Peyer's patch (tissue), 4 donors: ENCODE results near the gene PRICKLE4. TPM values are rescaled to one million over a fixed set of nuclear protein-coding genes. Genes with fewer than 3 reads are reported as not detected.

Source experiments
- DNase-seq, 3 donors: peaks; one replicate each; pipeline ENCODE4 v3.0.0-alpha.2; 2017 to 2019
- H3K27ac ChIP-seq, 4 donors: fragments of 200-600 bp; sonication (generic); one replicate each; pipeline ENCODE4 v1.5.1; 2016 to 2019
- H3K27me3 ChIP-seq, 2 donors: fragments of 200-600 bp; sonication (generic); one replicate each; pipeline ENCODE4 v1.5.1; 2019
- H3K36me3 ChIP-seq, 3 donors: fragments of 200-600 bp; sonication (generic); one replicate each; pipeline ENCODE4 v1.5.1; 2016 to 2019
- H3K4me1 ChIP-seq, 4 donors: fragments of 200-600 bp; sonication (generic); one replicate each; pipeline ENCODE4 v1.5.1; 2016 to 2019
- H3K4me3 ChIP-seq, 4 donors: fragments of 200-600 bp; sonication (generic); 1 replicate in 3 of 4; 2 replicates in 1 of 4; pipeline ENCODE4 v1.5.1; 2016 to 2019; ENCODE audit warnings: mild to moderate bottlenecking in 1 of 4
- H3K9me3 ChIP-seq, 4 donors: fragments of 200-600 bp; sonication (generic); one replicate each; pipeline ENCODE4 v1.5.1; 2016 to 2019; ENCODE audit warnings: mild to moderate bottlenecking in 1 of 4
- CTCF ChIP-seq, 6 experiments: fragments of 450-650 bp in 4 of 6; fragments of 200-600 bp in 2 of 6; sonication (generic) in 1 of 6; IDR thresholded peaks; one replicate each; pipeline ENCODE4 v1.5.1; 2017 to 2019; ENCODE audit warnings: antibody characterized with exemption in 6 of 6, mild to moderate bottlenecking in 3 of 6, moderate library complexity in 1 of 6
- POLR2A ChIP-seq, 2 donors: fragments of 450-650 bp; IDR thresholded peaks; one replicate each; pipeline ENCODE4 v1.5.1; 2017; ENCODE audit warnings: antibody characterized with exemption in 2 of 2, mild to moderate bottlenecking in 2 of 2, moderate library complexity in 2 of 2
- total RNA-seq, 4 donors: library from RNA; depleted of rRNA; stranded (reverse); fragments of >200 nt; gene quantifications; one replicate each; pipeline ENCODE4 v1.1.0, GENCODE V29; 2016

The PRICKLE4 gene
- total RNA-seq, 4 donors from 2014 or later, result 3.8 to 23.4 (median 16.8) TPM

DNA sequence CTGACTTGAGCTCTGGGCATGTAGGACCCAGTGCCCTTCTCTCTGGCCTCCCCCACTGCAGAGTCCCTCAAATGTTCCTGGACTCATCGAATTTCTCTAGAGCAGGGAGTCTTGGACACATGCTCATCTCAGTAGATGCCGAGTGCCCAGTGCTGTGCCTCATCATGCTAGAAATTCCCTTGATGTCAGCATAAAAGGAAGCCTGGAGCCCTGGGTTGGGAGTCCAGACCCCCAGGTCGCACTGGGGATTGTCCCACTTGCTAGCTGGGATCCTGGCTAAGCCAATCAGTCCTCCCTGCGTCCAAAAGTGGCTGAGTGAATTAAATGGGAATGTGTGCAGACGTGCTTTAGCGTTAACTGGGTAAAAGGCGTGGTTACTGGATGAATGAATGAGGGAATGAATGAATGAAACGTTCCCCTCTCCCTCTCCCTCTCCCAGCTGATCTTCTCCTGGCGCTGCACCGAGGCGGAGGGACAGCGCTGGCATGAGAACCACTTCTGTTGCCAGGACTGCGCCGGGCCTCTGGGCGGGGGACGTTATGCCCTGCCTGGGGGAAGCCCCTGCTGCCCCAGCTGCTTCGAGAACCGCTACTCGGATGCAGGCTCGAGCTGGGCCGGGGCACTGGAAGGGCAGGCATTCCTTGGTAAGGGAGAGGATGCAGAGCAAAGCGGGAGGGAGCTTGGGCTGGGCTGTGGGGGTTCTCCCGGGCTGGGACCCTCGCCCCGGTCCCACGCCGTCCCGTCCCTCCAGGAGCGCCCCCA is 5.3 kb downstream of the PRICKLE4 start:
- DNase-seq, result no peak
- peaks cover 0 to 26% (median 5%) of the 10 kb centered on the region in 4 donors for H3K4me1 ChIP-seq
- H3K36me3 ChIP-seq, result peaks cover 0 to 16% (median 0%) of the 10 kb centered on the region in 3 donors
- TF ChIP-seq POLR2A (IDR thresholded peaks at IDR 0.05) (no peak), CTCF (IDR thresholded peaks at IDR 0.05) (no peak)
- peak overlapping the region; percentile 76 to 89 (median 86) for H3K4me3 ChIP-seq
- H3K27me3 ChIP-seq, result no peaks in the 10 kb centered on the region
- H3K9me3 ChIP-seq, result no peaks in the 10 kb centered on the region
- H3K27ac ChIP-seq, result peak overlapping the region in 3 of 4 donors; percentile 95 to 98 (median 96)

DNA sequence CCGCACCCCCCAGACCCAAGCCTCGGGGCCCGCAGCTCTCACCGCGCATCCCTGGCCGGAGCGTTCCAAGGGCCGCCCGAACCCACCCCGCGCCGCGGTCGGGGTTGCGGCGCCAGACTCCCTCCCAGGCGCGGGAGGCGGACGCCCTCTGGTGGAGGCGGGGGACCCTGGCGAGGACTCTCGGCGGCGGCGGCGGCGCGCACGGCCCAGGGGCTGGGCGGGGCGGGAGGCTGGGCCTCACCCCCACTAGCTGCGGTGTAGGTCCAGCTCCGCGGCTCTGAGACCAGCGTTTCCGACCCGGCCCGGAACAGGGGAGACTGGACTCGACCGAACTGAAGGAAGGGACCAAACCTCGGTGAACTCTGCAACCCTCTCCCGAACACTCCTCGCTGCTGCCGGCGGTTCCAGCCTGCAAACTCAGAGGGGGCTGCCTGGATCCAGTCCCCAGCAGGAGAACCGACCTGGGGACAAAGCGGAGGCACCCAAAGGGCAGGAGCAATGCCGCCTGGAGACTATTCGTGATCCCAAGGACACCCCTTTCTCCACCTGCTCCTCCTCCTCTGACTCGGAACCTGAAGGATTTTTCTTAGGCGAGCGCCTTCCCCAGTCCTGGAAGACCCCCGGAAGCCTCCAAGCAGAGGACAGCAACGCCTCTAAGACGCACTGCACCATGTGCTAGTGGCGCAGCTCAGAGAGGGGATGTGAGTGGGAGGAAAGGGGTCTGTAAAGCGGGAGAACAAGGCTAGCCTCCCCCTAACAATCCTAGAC is 6.1 kb downstream of the PRICKLE4 start:
- peak; percentile 83 to 94 (median 93) for DNase-seq
- Histone ChIP-seq H3K27me3 (no peaks in the 10 kb centered on the region), H3K9me3 (no peaks in the 10 kb centered on the region), H3K4me1 (peaks cover 0 to 19% (median 5%) of the 10 kb centered on the region in 4 donors), H3K36me3 (peaks cover 0 to 24% (median 0%) of the 10 kb centered on the region in 3 donors), H3K4me3 (peak overlapping the region; percentile 76 to 89 (median 86)), H3K27ac (peak overlapping the region; percentile 87 to 98 (median 96))
- peak; percentile 33 to 52 for TF ChIP-seq POLR2A (IDR thresholded peaks at IDR 0.05)
- TF ChIP-seq CTCF (IDR thresholded peaks at IDR 0.05), result peak; percentile 81 to 97 (median 92)

DNA sequence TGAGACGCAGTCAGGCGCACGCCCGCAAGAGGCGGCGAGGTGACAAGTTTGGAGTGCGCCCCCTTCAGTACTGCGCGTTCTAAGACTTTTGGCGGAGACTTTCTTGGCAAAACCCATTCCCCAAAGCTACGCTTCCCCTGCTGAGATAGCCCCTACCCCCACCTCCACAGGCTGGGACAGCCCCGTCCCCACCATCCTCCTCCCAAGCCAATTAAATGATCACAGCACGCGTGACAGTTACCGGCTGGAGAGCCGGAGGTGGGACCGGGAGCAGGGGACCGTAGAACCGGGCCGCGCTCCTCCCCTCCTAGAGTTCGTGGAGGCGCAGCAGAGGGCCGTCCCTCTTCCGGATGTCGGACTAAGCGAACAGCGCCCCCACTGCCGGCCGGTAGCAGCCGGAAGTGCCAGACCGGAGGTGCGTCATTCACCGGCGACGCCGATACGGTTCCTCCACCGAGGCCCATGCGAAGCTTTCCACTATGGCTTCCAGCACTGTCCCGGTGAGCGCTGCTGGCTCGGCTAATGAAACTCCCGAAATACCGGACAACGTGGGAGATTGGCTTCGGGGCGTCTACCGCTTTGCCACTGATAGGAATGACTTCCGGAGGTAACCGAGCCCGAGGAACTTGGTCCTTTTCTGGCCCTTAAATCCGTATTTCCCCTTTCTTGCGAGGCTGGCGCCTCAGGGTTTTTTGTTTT is 6.8 kb downstream of the PRICKLE4 start, which contains the start of gene TOMM6:
Gene TOMM6 (plus strand): TSS at position 476 of the 699 bp plus-strand sequence. CDS start 4 bp downstream, at position 480.
- Histone ChIP-seq H3K36me3 (peaks cover 0 to 31% (median 0%) of the 10 kb centered on the region in 3 donors), H3K4me1 (peaks cover 0 to 15% (median 5%) of the 10 kb centered on the region in 4 donors), H3K27me3 (no peaks in the 10 kb centered on the region), H3K9me3 (no peaks in the 10 kb centered on the region), H3K4me3 (peak within 1 kb of the TSS; percentile 76 to 89 (median 86)), H3K27ac (peak within 1 kb of the TSS; percentile 87 to 98 (median 96))
- peak; percentile 94 to 98 (median 98) for DNase-seq
- peak; percentile 90 to 99 (median 98) for TF ChIP-seq CTCF (IDR thresholded peaks at IDR 0.05)
- peak; percentile 67 to 86 for TF ChIP-seq POLR2A (IDR thresholded peaks at IDR 0.05)

GRCh38 chr6:41789390-41789724 is 8.8 kb downstream of the PRICKLE4 start:
- Histone ChIP-seq H3K27ac (no peak overlapping the region), H3K36me3 (peaks cover 0 to 35% (median 0%) of the 10 kb centered on the region in 3 donors)
- no peak for DNase-seq

More at GRCh38 chr6:41789390-41789724, 8.8 kb downstream of the PRICKLE4 start:
- Histone ChIP-seq H3K9me3 (no peaks in the 10 kb centered on the region), H3K27me3 (no peaks in the 10 kb centered on the region), H3K4me1 (peaks cover 0 to 15% (median 5%) of the 10 kb centered on the region in 4 donors), H3K4me3 (no peak overlapping the region)
- no peak for TF ChIP-seq POLR2A (IDR thresholded peaks at IDR 0.05)
- no peak for TF ChIP-seq CTCF (IDR thresholded peaks at IDR 0.05)
